Activated CD4-positive, alpha-beta T cell treated with anti-CD3 and anti-CD28 coated beads for 24 hours (primary cell): ENCODE data around the gene CLEC3B.
"Not testable (repeated sequence)": the region's sequence is repeated elsewhere in the genome, so short reads cannot be mapped to it uniquely, and the experiment has no call there.

Experiments
- DNase-seq, 2 donors: peaks; one replicate each; pipeline ENCODE4 v3.0.0-alpha.2; 2020; ENCODE audit warnings: low read depth in 2 of 2

The CLEC3B gene, protein sequence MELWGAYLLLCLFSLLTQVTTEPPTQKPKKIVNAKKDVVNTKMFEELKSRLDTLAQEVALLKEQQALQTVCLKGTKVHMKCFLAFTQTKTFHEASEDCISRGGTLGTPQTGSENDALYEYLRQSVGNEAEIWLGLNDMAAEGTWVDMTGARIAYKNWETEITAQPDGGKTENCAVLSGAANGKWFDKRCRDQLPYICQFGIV

DNA sequence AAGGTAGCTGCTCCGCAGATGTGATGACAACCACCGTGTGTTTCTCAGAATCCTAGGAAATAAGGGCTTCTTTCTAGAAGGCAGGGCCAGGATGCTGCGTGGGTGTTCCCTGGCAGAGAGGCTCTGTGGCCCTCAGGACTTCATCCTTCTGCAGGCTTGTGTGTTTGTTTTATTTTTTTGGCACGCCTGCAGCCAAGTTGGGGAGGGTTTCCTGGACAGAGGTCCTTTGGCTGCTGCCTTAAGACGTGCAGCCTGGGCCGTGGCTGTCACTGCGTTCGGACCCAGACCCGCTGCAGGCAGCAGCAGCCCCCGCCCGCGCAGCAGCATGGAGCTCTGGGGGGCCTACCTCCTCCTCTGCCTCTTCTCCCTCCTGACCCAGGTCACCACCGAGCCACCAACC, at the start of gene CLEC3B:
CLEC3B (plus strand) TSS at position 266 of the 400 bp plus-strand sequence; CDS start at position 326, 60 bp downstream.
- no peak for DNase-seq

DNA sequence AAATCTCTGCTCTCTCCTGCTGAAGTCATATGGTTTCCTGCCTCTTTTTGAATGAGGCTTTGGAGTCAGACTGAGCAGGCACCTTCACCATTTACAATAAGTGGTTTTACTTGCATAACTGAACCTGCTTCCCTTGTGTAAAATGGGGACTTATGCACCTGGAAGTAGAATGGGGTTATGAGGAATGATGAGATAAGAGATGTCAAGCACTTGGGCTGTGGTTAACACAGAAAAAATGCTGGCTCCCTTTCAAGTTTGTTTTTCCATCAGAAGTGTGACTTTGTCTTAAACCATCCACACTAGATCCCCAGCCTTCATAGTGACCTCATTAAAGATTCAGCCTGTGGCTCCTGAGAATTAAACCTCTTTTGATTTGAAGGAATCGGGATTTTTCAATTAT, 44.9 kb upstream of the CLEC3B start:
- DNase-seq: no peak

GRCh38 chr3:44981751-44982150, 44.4 kb upstream of the CLEC3B start:
- no peak for DNase-seq

- no peak for DNase-seq
These were observed 43.3 kb upstream of the CLEC3B start for GRCh38 chr3:44982817-44983216.

DNA sequence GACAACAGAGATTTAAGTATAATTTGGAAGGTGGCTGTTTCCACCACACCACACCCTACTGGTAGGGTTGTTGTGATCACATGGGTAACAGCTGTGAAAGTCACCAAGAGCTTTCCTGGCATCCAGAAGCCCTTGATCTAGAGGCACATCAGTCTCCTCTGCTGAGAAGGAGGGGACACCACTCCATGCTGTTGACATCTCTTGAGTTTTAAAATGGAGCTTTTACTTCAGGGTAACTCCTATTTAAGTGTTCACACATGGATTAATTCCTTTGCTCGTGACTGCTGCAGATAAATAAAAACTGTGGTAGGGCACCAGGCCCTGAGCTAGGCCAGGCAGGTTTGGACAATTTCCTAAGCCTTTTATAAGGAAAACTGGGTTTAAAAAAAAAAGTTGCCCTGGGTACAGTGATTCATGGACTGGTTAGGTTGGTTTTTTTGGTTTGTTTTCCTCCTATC, 42.6 kb upstream of the CLEC3B start:
- no peak for DNase-seq

DNA sequence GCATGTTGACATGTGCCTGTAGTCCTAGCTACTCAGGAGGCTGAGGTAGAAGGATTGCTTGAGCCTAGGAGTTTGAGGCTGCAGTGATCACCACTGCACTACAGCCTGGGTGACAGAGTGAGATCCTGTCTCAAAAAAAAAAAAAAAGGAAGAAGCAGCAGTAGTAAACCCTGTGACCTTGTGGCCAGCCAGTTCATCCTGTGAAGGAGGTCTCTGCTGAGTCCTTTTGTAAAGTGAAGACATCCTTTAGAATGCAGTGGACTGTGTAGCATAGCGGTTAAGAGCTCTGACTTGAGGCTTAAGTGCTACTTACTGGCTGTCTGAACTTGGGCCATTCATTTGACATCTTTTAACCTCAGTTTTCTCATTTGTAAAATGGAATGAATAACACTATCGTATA, 41.8 kb upstream of the CLEC3B start:
- DNase-seq: no peak

- not testable (repeated sequence) for DNase-seq
These were observed 39.8 kb upstream of the CLEC3B start for GRCh38 chr3:44986330-44986729.

GRCh38 chr3:44987332-44987731, 38.8 kb upstream of the CLEC3B start:
- DNase-seq: no peak

DNA sequence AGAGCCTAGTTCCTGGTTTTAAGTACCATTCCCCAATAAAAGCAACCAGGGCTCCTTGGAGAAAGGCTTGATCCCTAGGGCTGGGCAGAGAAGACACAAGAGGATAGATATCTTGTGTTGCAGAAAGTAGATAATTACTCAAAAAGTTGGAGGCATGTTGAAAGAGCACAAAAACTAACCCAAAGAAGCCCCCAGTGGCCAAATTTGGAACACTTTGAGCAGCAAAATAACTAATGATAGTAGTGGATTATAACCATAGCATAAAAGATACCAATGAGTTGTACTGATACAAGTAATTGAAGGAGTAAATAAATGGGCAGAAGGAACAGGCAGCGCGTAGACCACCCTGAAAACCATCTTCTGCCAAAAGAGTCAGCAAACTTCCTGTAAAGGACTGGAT, 38.0 kb upstream of the CLEC3B start:
- no peak for DNase-seq

- no peak for DNase-seq
These were observed 37.0 kb upstream of the CLEC3B start for GRCh38 chr3:44989141-44989540.

DNA sequence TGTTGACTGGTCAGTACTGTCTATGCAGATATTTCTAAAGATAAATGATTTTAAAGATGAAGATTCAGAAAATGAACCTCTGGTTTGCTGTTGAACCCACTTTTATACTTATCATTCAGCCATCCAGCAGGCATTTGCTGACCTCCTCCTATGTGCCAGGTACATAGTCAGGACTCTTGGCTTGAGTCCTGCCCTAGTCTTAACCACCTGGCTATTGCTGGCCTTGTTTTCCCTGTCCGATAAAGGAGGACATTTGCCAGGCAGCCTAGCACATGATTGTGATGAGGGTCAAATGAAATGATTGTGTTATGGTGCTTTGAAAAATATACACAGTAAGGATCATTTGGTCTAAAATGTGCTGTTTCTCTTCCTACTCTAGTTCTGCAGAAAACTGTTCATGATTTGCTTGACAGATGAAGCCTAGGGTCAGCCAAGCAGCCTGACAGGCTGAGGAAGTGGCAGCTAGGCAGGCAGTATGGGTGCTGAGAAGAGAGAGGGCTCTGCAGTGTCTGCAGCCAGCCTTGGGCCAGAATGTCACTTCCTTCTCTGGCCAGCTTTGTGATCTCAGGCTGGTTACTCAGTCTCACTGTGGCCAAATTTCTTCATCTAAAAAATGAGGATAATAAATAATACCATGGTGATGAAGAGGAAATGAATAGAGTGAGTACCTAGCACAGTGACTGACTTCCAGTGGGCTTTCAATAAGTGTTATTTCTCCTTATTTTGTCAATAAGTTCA, 36.3 kb upstream of the CLEC3B start:
- DNase-seq: no peak

DNA sequence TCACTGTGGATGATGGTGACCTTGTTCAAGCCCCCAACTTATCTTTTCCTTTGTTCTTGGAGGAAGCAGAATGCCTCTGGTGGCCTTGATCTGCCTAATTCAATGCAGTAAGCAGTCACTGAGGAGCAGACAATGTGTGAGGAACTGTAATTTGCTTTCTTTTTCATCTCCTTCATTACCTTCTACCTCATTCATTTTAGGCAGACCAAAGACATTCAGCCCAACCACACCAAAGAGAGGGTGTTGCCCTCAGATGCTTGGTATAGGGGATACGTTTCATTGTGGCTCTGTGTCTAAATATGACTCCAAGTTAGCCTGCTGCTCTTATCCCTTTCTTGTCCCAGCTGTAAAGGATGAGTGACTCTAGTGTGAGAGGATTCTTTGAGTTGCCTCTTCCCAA, 34.8 kb upstream of the CLEC3B start:
- DNase-seq: no peak

DNA sequence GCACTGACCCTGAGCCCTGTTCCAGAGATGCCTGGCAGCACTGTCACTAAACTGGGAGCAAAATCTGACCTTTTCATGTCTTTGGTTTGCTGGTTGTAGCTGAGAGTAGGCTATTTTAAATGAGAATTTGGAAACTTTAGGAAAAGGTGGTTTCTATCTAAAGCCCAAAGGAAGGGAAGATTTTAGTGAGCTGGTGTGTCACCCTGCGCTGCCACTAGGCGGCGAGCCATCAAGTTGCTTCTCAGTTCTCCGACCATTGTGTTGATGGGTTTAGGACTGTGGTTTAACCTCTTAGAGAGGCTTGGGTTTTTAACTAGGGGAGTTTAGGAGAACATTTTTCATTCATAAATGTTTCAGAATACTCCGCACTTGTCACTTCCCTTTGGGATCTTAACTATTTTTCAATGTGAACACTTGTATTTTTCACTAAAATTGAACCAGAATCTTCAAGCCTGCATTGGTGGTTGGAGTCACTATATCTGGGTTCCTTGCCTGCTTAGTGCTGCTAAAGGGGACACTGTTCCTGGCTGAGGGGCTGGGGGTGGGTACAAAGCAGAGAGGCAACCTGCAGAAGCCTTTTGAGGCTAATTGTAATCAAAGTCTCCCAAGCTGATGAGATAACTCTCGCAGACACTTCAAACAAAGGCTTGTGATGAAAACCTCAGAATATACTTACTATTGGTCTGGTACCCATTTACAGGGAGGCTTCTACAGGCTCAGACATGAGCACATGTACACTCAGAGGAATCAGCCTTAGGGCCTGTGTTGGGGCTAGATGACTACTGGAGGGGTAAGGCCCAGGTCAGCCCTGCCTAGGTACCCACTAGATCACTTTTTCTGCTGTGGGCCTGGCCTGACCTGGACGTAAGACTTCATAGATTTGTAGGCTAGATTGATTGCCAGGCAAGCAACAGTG, 33.3 kb upstream of the CLEC3B start:
- DNase-seq: no peak

DNA sequence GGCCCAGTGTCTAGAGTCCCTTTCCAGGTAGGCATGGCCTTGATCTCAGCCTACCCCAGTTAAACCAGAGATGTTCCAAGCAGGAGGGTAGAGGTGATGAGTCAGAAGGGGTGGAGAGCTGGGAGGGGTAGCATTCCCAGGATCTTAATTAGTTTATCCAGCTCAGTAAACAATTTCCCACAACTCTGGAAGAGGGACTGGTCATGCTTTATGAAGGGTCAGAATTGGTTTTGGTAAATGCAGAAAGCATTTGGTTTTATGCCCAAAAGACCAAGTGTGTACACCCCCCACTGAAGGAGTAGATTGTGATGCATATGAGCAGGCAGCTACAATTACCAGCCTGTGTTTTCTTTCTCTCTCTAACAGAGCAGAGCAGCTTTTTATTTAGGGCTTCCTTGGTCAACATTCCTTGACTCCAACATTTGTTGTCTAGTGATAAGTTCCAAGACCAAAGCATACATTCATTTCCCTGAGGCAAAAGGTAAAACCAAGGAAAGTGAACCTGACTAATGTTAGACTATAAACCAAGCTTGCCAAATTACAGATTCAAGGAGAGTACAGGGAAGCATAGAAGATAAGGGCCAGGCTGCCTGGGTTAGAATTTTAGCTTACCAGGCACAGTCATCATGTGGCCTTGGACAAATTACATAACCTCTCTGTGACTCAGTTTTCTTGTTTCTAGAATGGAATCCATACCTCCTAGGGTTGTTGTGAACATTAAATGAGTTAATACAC, 32.5 kb upstream of the CLEC3B start:
- no peak for DNase-seq

GRCh38 chr3:44995142-44995770, 30.8 kb upstream of the CLEC3B start:
- no peak for DNase-seq

- DNase-seq: no peak
These were observed 29.5 kb upstream of the CLEC3B start for GRCh38 chr3:44996556-44996969.

GRCh38 chr3:44999782-45000181, 26.3 kb upstream of the CLEC3B start:
- no peak for DNase-seq

DNA sequence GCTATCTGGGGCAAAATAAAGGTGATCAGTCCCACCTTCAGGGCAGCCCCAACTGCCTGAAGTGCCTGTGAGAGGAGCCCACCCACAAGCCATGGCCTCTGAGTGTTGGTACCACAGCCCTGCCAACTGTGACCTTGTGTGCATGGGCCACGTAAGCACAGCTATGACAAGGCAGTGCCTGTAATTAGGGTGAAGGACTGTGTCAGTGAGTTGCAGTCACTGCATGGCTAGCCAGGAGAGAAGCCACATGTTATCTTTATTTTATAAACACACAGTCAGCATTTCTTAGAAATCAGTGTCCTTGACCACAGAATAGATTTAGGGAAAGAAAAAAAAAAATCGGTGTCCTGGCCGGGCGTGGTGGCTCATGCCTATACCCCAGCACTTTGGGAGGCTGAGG, 25.3 kb upstream of the CLEC3B start:
- no peak for DNase-seq

- no peak for DNase-seq
These were observed 24.4 kb upstream of the CLEC3B start for GRCh38 chr3:45001738-45002137.

DNA sequence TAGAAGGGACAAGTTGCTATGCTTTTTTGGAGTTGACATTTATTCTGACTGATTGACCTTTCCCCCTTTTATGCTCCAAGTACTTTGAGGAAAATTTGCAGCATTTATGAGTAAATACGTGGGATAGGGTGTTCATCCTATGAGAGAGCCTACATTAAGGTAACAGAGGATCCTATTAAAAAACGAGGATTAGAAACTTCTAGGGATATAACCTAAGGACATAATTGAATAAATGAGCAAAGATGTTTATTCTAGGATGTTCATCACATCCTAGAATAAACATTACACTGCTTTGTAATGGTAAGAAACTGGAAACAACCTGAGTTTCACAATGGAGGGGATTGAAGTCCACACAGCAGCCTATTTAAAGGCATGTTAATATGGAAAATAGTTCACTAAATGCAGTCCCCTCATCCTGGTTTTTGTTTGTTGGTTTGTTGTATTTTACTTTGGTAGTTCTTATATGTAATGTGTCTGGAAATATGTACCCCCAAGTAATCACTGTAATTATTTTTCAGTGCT, 23.9 kb upstream of the CLEC3B start:
- DNase-seq: no peak

DNA sequence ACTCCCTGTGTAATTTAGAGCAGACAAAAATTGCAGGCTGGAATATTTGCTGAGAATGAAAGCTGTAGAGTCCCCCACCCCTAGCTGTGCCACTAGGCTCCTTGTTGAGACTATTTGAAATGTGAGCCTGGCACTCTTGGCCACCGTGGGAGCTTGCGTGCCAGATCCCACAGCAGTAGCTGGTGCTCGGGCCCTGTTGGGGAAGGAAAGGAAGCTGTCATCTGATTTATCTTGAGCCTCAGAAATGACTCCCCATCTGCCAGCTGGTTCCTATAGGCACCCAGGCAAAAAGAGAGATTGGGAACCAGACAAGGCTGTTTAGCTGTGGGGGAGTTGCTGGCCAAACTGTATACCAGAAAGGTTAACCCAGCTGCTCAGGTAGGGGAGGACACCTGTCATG, 23.4 kb upstream of the CLEC3B start:
- DNase-seq: no peak
